Retinal pigment epithelial cell (primary cell): ENCODE data around the gene CRIM1.

Experiments
- DNase-seq: peaks from one replicate; pipeline ENCODE4 v3.0.0-alpha.2; 2010; ENCODE audit warnings: low read depth
- H3K4me3 ChIP-seq: 2 replicates; pipeline ENCODE4 v1.5.1; 2011; ENCODE audit warnings: mild to moderate bottlenecking, low read length, control low read depth, moderate library complexity
- CTCF ChIP-seq: conservative IDR thresholded peaks from 2 replicates; pipeline ENCODE4 v1.5.1; 2011; ENCODE audit warnings: low read depth, low read length, control low read depth, inconsistent platforms

CRIM1 gene

GRCh38 chr2:36493306-36493705, 137.7 kb downstream of the CRIM1 start:
- H3K4me3 ChIP-seq: no peak overlapping the region
- TF ChIP-seq CTCF: no peak
- no peak for DNase-seq

- no peak for TF ChIP-seq CTCF
- no peak for DNase-seq
- no peak overlapping the region for H3K4me3 ChIP-seq
These were observed 142.1 kb downstream of the CRIM1 start for GRCh38 chr2:36497570-36498163.

DNA sequence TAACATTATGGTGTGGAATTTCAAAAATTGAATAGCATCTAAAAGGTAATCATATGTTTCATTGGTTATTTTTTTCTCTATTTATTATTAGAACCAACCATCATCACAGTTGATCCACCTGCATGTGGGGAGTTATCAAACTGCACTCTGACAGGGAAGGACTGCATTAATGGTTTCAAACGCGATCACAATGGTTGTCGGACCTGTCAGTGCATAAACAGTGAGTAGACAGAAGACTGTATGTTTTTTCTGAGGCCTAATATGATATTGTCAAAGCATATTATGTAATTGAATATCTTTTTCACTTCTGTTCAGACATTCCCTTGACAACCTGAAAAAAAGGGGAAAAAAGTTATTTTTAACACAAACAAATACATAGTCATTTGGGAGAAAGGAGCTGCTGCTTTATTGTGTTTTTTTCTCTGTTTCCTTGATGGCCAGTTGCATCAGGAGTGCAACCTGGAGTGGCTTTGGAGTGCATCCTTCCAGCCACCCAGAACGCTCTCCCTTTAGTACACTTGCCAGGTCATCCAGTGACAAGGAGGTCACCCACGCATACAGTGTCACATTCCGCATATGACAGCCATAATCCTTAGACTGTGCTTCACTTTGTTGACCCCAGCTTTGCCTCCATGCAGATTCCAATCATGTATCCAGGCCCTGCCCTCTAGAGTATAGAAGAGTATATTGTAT, 143.7 kb downstream of the CRIM1 start:
- H3K4me3 ChIP-seq: no peak overlapping the region
- no peak for TF ChIP-seq CTCF
- no peak for DNase-seq

DNA sequence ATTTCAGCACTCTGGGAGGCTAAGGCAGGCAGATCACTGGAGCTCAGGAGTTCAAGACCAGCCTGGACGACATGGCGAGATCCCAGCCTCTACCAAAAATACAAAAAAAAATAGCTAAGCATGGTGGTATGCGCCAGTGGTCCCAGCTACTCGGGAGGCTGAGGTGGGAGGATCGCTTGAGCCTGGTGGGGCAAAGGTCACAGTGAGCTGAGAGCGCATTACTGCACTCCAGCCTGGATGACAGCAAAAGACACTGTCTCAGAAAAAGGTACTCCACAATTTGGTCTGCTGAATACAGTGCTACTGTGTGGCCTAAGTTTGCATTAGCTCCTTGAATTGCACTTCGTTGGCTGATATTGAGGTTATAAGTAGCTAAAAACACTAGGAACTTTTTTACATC, 144.5 kb downstream of the CRIM1 start:
- H3K4me3 ChIP-seq: no peak overlapping the region
- no peak for TF ChIP-seq CTCF
- no peak for DNase-seq

- no peak for TF ChIP-seq CTCF
- no peak overlapping the region for H3K4me3 ChIP-seq
- no peak for DNase-seq
These were observed 146.5 kb downstream of the CRIM1 start for GRCh38 chr2:36502081-36502480.

DNA sequence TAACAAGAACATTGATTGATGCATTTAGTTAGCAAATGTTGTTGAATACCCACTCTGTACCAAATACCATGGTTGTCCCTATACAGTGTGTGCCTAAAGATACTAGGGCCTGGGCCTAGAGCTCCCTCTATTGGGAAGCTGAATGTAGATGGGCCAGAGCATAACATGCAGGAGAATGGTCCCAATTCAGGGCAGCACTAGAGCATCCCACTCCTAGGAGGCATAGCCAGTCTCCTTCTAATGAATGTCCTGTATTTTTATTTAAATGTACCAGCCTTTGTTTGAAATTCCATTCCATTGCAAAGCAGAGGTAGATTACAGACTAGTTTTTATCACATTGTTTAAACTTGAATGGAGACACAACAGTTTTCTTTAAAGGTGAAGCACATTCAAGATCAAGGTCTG, 151.8 kb downstream of the CRIM1 start:
- peak; percentile 91 for TF ChIP-seq CTCF
- no peak for DNase-seq
- H3K4me3 ChIP-seq: no peak overlapping the region

DNA sequence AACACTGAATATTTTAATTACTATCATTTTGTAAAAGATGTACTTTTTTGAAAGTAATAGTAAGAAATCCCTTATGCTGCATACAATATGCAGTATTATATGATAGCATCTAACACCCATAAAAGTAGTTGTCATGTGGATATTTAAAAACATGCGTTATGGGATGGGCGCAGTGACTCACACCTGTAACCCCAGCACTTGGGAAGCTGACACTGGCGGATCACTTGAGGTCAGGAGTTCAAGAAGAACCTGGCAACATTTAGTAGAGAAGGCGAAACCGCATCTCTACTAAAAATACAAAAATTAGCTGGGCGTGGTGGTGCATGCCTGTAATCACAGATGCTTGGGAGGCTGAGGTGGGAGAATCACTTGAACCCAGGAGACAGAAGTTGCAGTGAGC, 153.5 kb downstream of the CRIM1 start:
- TF ChIP-seq CTCF: no peak
- DNase-seq: no peak
- no peak overlapping the region for H3K4me3 ChIP-seq
